MM.1S (cell line): ENCODE measurements around the gene ASH1L.

ENCODE experiments used
- CTCF ChIP-seq: fragments of 300-600 bp; sonication (generic); IDR thresholded peaks from 2 replicates; pipeline ENCODE4 v1.5.1; 2016; ENCODE audit warnings: antibody characterized with exemption, low read length, mixed read lengths
- EZH2 ChIP-seq: fragments of 300-600 bp; sonication (generic); optimal IDR thresholded peaks from 2 replicates; pipeline ENCODE3; 2017; ENCODE audit warnings: low read depth, mild to moderate bottlenecking, antibody characterized with exemption, low read length, mixed read lengths
- EZH2phosphoT487 ChIP-seq: fragments of 300-600 bp; sonication (generic); IDR thresholded peaks from 2 replicates; pipeline ENCODE4 v1.6.1; 2018; ENCODE audit warnings: antibody characterized with exemption, low read length

- TF ChIP-seq CTCF (no peak), EZH2phosphoT487 (no peak), EZH2 (no peak)
Observed at GRCh38 chr1:155526356-155526755, 36.2 kb downstream of the ASH1L start.
